SK-N-MC (cell line): ENCODE measurements around the gene AADAC.

Experiments
- EZH2 ChIP-seq: fragments of 200-600 bp; sonication (generic); IDR thresholded peaks from one replicate; pipeline ENCODE4 v1.6.1; 2017; ENCODE audit warnings: antibody characterized with exemption
- POLR2AphosphoS5 ChIP-seq: IDR thresholded peaks from 2 replicates; pipeline ENCODE4 v1.6.1; 2012; ENCODE audit warnings: mild to moderate bottlenecking, low read depth, low read length, borderline replicate concordance

GRCh38 chr3:151817473-151817872 lies 3.6 kb downstream of the AADAC start:
- TF ChIP-seq POLR2AphosphoS5 (no peak), EZH2 (no peak)
